Caco-2 (cell line): Measurements from ENCODE around the gene KDM5A. TPM values are rescaled to one million over a fixed set of nuclear protein-coding genes. Genes with fewer than 3 reads are reported as not detected.
"Not testable (repeated sequence)": the region's sequence is repeated elsewhere in the genome, so short reads cannot be mapped to it uniquely, and the experiment has no call there.

Experiments used
- BruUV-seq: library from RNA; stranded (reverse); fragments of 400-500 nt; replicated peaks from 2 replicates; lab custom pipeline; 2021; lab: Mats Ljungman, UMichigan
- CTCF ChIA-PET: fragments of 300-600 bp; sonication (Branson Sonifier 250); formaldehyde crosslinking; loops from one replicate; lab custom pipeline; 2022; ENCODE audit warnings: antibody characterized with exemption; lab: Charles Lee
- POLR2A ChIA-PET: fragments of 300-600 bp; sonication (Branson Sonifier 250); formaldehyde crosslinking; loops from one replicate; lab custom pipeline; 2022; ENCODE audit warnings: antibody characterized with exemption; lab: Charles Lee
- DNase-seq, 2 experiments: peaks; one replicate each; pipeline versions ENCODE4 v3.0.0 to v3.0.0-alpha.2; 2020 to 2022
- H3K27me3 ChIP-seq: replicated peaks from 2 replicates; pipeline ENCODE4 v1.6.0; 2011; ENCODE audit warnings: low read length; ENCODE audit not compliant: control insufficient read depth, insufficient read depth
- H3K36me3 ChIP-seq: 2 replicates; pipeline ENCODE4 v1.5.1; 2011; ENCODE audit warnings: low read length; ENCODE audit not compliant: control insufficient read depth, insufficient read depth
- H3K4me1 ChIP-seq: fragments of 250-450 bp; sonication (Bioruptor Pico); 2 replicates; pipeline ENCODE4 v1.5.1; 2020; ENCODE audit warnings: mild to moderate bottlenecking
- H3K4me3 ChIP-seq: 2 replicates; pipeline ENCODE4 v1.5.1; 2011; ENCODE audit warnings: low read depth, mild to moderate bottlenecking, control low read depth, low read length
- H3K9me3 ChIP-seq: fragments of 250-450 bp; sonication (Bioruptor Pico); 2 replicates; pipeline ENCODE4 v1.5.1; 2020; ENCODE audit warnings: mild to moderate bottlenecking, moderate library complexity
- H3K27ac Mint-ChIP-seq: one replicate; pipeline ENCODE4 v1.8.0; 2022; ENCODE audit warnings: mixed read lengths; ENCODE audit not compliant: unreplicated experiment
- H3K27me3 Mint-ChIP-seq: one replicate; pipeline ENCODE4 v1.8.0; 2022; ENCODE audit warnings: mixed read lengths; ENCODE audit not compliant: insufficient read depth, unreplicated experiment
- H3K36me3 Mint-ChIP-seq: one replicate; pipeline ENCODE4 v1.8.0; 2022; ENCODE audit warnings: mild to moderate bottlenecking, mixed read lengths; ENCODE audit not compliant: insufficient read depth, unreplicated experiment
- H3K4me1 Mint-ChIP-seq: one replicate; pipeline ENCODE4 v1.8.0; 2022; ENCODE audit warnings: low read depth, mixed read lengths; ENCODE audit not compliant: unreplicated experiment
- H3K4me3 Mint-ChIP-seq: one replicate; pipeline ENCODE4 v1.8.0; 2022; ENCODE audit warnings: mild to moderate bottlenecking, moderate library complexity, mixed read lengths; ENCODE audit not compliant: unreplicated experiment
- H3K9me3 Mint-ChIP-seq: one replicate; pipeline ENCODE4 v1.8.0; 2022; ENCODE audit warnings: mixed read lengths; ENCODE audit not compliant: unreplicated experiment
- CTCF ChIP-seq, 2 experiments: fragments of 200-600 bp in 1 of 2; IDR thresholded peaks; 1 replicate in 1 of 2; 2 replicates in 1 of 2; pipeline versions ENCODE4 v1.5.1 to v1.8.0; 2011 to 2022; ENCODE audit warnings: antibody characterized with exemption in 1 of 2, control low read depth in 1 of 2, inconsistent platforms in 1 of 2, low read depth in 1 of 2, low read length in 1 of 2, mild to moderate bottlenecking in 1 of 2, moderate library complexity in 1 of 2; ENCODE audit not compliant: insufficient read depth in 1 of 2, severe bottlenecking in 1 of 2, unreplicated experiment in 1 of 2
- intact Hi-C: fragments of 100-400 bp; cut with micrococcal nuclease; formaldehyde crosslinking; loops from one replicate; pipeline ENCODE4 v1.10.0; 2022; ENCODE audit not compliant: unreplicated experiment
- total RNA-seq: library from RNA; stranded (reverse); gene quantifications from 2 replicates; pipeline ENCODE4 v1.2.3, GENCODE V29; 2022

KDM5A gene
- total RNA-seq, 1 experiment from 2014 or later: 72.7 TPM

DNA sequence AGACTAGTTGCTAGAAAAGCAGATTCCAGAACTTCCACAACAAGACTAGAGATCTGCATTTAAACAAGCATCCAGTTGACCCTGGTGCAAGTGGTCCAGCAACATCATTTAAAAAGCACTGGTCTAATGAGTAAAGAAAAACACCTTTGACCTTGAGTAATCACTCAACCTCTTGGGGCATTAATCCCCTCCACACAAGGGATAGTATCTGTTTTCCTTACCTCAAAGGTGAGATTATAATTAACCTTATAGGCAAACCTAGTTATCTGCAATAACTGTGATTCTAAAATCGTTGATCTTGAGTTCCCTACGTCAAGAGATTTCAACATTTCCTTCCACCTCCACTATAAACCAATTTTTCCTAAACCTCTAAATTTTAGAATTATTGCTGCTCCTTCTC lies 1.1 kb downstream of the KDM5A start:
- H3K27ac Mint-ChIP-seq: peak overlapping the region; percentile 94
- no peak for DNase-seq
- no peaks in the 10 kb centered on the region for H3K9me3 Mint-ChIP-seq
- ChIA-PET POLR2A (no interaction called here), CTCF (no interaction called here)
- BruUV-seq: no TSS peak
- H3K27me3 Mint-ChIP-seq: no peaks in the 10 kb centered on the region
- no peak for TF ChIP-seq CTCF (IDR thresholded peaks at IDR 0.05; ENCODE audit: insufficient read depth in 1 of 2, low read depth in 1 of 2, low read length in 1 of 2, severe bottlenecking in 1 of 2, unreplicated experiment in 1 of 2)
- peaks cover 7% of the 10 kb centered on the region for H3K4me1 Mint-ChIP-seq
- no peaks in the 10 kb centered on the region for H3K9me3 ChIP-seq
- no peaks in the 10 kb centered on the region for H3K27me3 ChIP-seq
- H3K4me1 ChIP-seq: peaks cover 11% of the 10 kb centered on the region
- peaks cover 29% of the 10 kb centered on the region for H3K36me3 Mint-ChIP-seq
- peak overlapping the region; percentile 87 for H3K4me3 Mint-ChIP-seq
- intact Hi-C loops: no loop called here
- H3K4me3 ChIP-seq: peak overlapping the region; percentile 72
- no peaks in the 10 kb centered on the region for H3K36me3 ChIP-seq

DNA sequence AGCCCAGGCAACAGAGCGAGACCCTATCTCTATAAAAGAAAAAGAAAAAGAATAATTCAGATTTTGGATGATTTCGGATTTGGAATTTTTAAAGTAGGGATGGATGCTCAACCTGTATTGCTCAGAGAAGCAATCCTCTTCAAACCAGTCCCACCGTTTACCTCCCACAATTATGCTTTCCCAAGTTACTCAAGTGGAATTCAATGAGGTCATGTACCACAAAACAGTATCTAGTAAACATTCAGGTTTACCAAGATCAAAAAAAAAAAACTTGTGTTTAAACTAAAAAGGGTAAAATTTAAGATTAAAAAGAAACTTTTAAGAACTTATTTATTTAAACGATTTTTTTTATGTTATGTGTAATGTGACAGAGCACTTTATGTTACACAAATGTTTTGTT lies 2.5 kb downstream of the KDM5A start:
- no peak for DNase-seq
- H3K9me3 ChIP-seq: no peaks in the 10 kb centered on the region
- no peaks in the 10 kb centered on the region for H3K27me3 ChIP-seq
- Mint-ChIP-seq H3K4me3 (peak overlapping the region; percentile 87), H3K27ac (no peak overlapping the region), H3K27me3 (no peaks in the 10 kb centered on the region), H3K9me3 (no peaks in the 10 kb centered on the region), H3K4me1 (peaks cover 7% of the 10 kb centered on the region), H3K36me3 (peaks cover 42% of the 10 kb centered on the region)
- ChIA-PET CTCF (no interaction called here), POLR2A (no interaction called here)
- no peak overlapping the region for H3K4me3 ChIP-seq
- TF ChIP-seq CTCF (IDR thresholded peaks at IDR 0.05; ENCODE audit: insufficient read depth in 1 of 2, low read depth in 1 of 2, low read length in 1 of 2, severe bottlenecking in 1 of 2, unreplicated experiment in 1 of 2): no peak
- H3K36me3 ChIP-seq: no peaks in the 10 kb centered on the region; the same call in 1 of the 2 replicates
- BruUV-seq: no TSS peak
- peaks cover 11% of the 10 kb centered on the region for H3K4me1 ChIP-seq
- intact Hi-C loops: no loop called here

GRCh38 chr12:370739-371485 lies 18.2 kb downstream of the KDM5A start:
- H3K27me3 Mint-ChIP-seq, H3K36me3 ChIP-seq, DNase-seq, H3K4me1 ChIP-seq, intact Hi-C loops, CTCF ChIA-PET, BruUV-seq, H3K4me3 ChIP-seq, H3K4me3 Mint-ChIP-seq, H3K9me3 ChIP-seq, H3K27me3 ChIP-seq, H3K27ac Mint-ChIP-seq, H3K4me1 Mint-ChIP-seq, POLR2A ChIA-PET: not testable (repeated sequence)
- Mint-ChIP-seq H3K9me3 (peaks cover 11% of the 10 kb centered on the region), H3K36me3 (peaks cover 84% of the 10 kb centered on the region)
